Mucosa of rectum (tissue), 2 donors: Measurements from ENCODE around the gene ARHGEF7.

Experiments
- H3K27ac ChIP-seq, 2 donors: one replicate each; pipeline ENCODE4 v1.7.0; 2013; ENCODE audit warnings: inconsistent platforms in 2 of 2, low read depth in 2 of 2, low read length in 2 of 2
- H3K27me3 ChIP-seq, 2 donors: one replicate each; pipeline ENCODE4 v1.7.0; 2013; ENCODE audit warnings: low read length in 2 of 2; ENCODE audit not compliant: control insufficient read depth in 2 of 2, insufficient read depth in 2 of 2
- H3K36me3 ChIP-seq, 2 donors: one replicate each; pipeline ENCODE4 v1.7.0; 2013; ENCODE audit warnings: low read length in 2 of 2; ENCODE audit not compliant: control insufficient read depth in 2 of 2, insufficient read depth in 2 of 2
- H3K4me1 ChIP-seq, 2 donors: one replicate each; pipeline ENCODE4 v1.7.0; 2013; ENCODE audit warnings: low read length in 2 of 2, mild to moderate bottlenecking in 1 of 2; ENCODE audit not compliant: control insufficient read depth in 2 of 2, insufficient read depth in 2 of 2
- H3K4me3 ChIP-seq, 2 donors: one replicate each; pipeline ENCODE4 v1.7.0; 2013; ENCODE audit warnings: low read length in 2 of 2
- H3K9ac ChIP-seq, 2 donors: one replicate each; pipeline ENCODE4 v1.7.0; 2013; ENCODE audit warnings: low read length in 2 of 2, low read depth in 1 of 2, mild to moderate bottlenecking in 1 of 2
- H3K9me3 ChIP-seq, 2 donors: one replicate each; pipeline ENCODE4 v1.7.0; 2013; ENCODE audit warnings: low read length in 2 of 2; ENCODE audit not compliant: control insufficient read depth in 2 of 2
- donor health status: healthy.
- donor health status: Normal muscosa, but diverticular disease.

Gene ARHGEF7

DNA sequence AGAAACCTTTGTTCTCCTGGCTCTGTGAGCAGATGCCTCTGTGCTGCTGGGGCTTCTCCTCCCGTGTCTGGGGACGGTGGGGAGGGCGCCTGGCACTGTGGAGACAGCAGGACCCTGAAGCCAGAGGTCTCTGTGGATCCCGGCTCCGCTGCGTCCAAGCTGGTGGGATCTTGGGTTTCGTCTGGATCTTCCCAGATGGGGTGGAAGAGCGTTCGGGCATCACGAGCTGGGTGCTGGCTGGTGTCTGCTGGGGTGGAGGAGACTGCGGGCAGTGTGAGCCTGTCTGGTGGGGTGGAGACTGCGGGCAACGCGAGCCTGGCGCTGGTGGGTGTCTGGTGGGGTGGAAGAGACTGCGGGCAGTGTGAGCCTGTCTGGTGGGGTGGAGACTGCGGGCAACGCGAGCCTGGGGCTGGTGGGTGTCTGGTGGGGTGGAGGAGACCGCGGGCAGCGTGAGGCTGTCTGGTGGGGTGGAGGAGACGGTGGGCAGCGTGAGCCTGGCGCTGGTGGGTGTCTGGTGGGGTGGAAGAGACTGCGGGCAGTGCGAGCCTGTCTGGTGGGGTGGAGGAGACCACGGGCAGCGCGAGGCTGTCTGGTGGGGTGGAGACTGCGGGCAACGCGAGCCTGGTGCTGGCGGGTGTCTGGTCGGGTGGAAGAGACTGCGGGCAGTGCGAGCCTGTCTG, 211.0 kb downstream of the ARHGEF7 start:
- no peaks in the 10 kb centered on the region for H3K4me1 ChIP-seq
- H3K9ac ChIP-seq: no peak overlapping the region
- H3K9me3 ChIP-seq: no peaks in the 10 kb centered on the region
- H3K36me3 ChIP-seq: no peaks in the 10 kb centered on the region
- H3K27me3 ChIP-seq: no peaks in the 10 kb centered on the region
- no peak overlapping the region for H3K4me3 ChIP-seq
- H3K27ac ChIP-seq: no peak overlapping the region

- H3K27ac ChIP-seq: no peak overlapping the region
- no peaks in the 10 kb centered on the region for H3K27me3 ChIP-seq
- H3K4me1 ChIP-seq: no peaks in the 10 kb centered on the region
- H3K9ac ChIP-seq: no peak overlapping the region
- no peaks in the 10 kb centered on the region for H3K9me3 ChIP-seq
- no peak overlapping the region for H3K4me3 ChIP-seq
- no peaks in the 10 kb centered on the region for H3K36me3 ChIP-seq
Measured at GRCh38 chr13:111326621-111326965, 211.5 kb downstream of the ARHGEF7 start.

- Histone ChIP-seq H3K27me3 (no peaks in the 10 kb centered on the region), H3K27ac (no peak overlapping the region), H3K9ac (no peak overlapping the region), H3K4me1 (no peaks in the 10 kb centered on the region), H3K4me3 (no peak overlapping the region), H3K36me3 (no peaks in the 10 kb centered on the region), H3K9me3 (no peaks in the 10 kb centered on the region)
Measured at GRCh38 chr13:111326981-111327642, 212.0 kb downstream of the ARHGEF7 start.

DNA sequence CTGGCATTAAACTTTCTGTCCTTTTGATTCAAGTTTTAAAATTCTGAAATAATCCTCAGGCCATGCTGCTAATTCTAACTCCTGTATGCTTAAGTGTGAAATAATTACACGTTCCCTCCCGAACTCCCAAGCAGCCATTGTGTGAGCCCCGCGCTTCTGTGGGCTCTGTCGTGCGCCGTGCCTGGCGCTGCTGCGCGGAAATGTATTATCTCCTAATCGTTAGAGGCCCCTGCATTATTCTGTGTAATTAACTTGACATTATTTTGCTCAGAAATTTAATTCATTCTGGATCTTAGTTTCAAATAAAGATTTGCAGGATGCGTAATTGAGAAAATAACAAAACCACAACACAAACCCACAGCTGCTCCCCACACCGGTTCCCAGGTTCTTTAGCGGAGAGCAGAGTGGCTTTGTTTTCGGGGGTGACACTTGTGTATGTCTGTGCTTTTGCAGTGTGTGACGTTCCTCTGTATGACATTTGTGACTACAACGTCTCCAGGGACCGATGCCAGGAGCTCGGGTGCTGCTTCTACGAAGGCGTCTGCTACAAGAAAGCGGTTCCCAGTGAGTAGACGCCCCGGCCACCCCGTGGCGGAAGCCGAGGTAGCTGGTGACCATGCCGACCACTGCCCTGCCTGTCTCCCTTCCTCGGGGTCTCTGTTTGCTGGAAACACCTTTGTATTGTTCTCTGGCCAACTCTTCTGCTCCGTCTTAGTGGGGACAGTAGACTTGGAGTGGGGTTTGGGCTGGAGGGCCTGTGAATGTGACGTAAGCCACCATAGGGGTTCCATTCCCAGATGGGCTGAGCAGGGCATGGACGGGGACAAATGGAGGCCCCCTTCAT, 212.8 kb downstream of the ARHGEF7 start:
- Histone ChIP-seq H3K27me3 (no peaks in the 10 kb centered on the region), H3K9ac (no peak overlapping the region), H3K27ac (no peak overlapping the region), H3K36me3 (no peaks in the 10 kb centered on the region), H3K9me3 (no peaks in the 10 kb centered on the region), H3K4me3 (no peak overlapping the region), H3K4me1 (no peaks in the 10 kb centered on the region)

DNA sequence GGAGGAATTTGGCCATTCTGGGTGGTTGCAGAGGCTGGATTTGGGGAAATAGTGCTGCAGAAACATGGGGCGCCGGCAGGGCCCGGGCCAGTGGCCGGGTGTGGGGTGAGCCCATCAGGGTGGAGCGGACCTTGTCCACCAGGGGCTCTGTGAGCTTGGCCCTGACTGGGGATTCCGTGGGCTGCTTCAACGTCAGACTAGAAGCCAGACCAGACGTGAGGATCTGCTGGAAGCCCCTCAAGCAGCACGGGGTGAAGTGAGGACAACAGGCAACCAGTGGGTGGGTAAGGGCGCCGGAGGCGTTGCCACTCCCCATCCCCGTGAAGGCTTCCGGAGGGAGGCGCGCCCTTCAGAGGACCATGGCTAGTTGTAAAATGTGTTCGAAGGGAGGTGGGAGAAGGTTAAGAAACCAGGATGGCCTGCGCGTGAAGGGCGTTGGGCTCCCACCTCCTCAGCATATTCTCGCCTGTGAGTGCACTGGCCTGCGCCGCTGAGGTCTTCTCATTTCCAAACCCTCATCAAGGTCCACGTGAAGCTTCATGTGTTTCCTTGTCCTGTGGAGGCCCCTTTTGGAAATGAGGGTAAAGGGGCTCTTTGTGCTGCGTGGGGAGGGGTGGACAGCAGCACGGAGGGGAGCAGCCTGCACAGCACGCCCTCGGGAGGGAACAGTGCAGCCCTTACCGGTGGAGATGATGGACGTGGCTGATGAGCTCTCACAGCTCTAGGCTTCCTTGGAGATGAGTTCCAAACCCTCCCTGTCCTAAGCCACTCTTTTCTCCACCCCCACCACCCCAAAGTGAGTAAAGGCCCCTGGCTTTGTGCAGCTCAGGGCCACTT, 213.7 kb downstream of the ARHGEF7 start:
- no peak overlapping the region for H3K4me3 ChIP-seq
- H3K4me1 ChIP-seq: no peaks in the 10 kb centered on the region
- no peaks in the 10 kb centered on the region for H3K27me3 ChIP-seq
- no peak overlapping the region for H3K27ac ChIP-seq
- no peak overlapping the region for H3K9ac ChIP-seq
- no peaks in the 10 kb centered on the region for H3K9me3 ChIP-seq
- no peaks in the 10 kb centered on the region for H3K36me3 ChIP-seq

GRCh38 chr13:111329641-111330040, 214.5 kb downstream of the ARHGEF7 start:
- Histone ChIP-seq H3K4me1 (no peaks in the 10 kb centered on the region), H3K36me3 (no peaks in the 10 kb centered on the region), H3K4me3 (no peak overlapping the region), H3K9me3 (no peaks in the 10 kb centered on the region), H3K9ac (no peak overlapping the region), H3K27ac (no peak overlapping the region), H3K27me3 (no peaks in the 10 kb centered on the region)

- Histone ChIP-seq H3K9ac (no peak overlapping the region), H3K27ac (no peak overlapping the region), H3K36me3 (no peaks in the 10 kb centered on the region), H3K27me3 (no peaks in the 10 kb centered on the region), H3K4me1 (no peaks in the 10 kb centered on the region), H3K9me3 (no peaks in the 10 kb centered on the region), H3K4me3 (no peak overlapping the region)
Measured at GRCh38 chr13:111330066-111330610, 215.0 kb downstream of the ARHGEF7 start.

DNA sequence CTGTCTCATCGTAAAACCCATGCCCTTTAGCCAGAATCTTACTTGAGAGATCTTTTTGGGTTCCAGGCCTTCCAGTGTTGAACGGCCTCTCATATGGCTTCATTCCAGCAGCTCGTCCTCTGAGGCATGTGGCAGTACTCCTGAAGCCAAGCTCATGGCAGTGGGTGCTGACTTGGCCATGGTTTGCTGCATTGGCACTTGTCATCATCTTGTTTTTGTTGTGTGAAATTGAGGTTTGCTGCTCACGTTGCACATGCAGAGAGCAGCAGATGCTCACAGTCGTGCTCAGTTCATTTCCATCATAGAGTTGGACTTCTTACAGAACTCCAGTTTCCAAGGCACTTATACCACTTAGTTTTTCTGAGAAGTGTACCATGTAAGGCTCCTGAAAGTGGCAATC, 220.2 kb downstream of the ARHGEF7 start:
- no peak overlapping the region for H3K9ac ChIP-seq
- no peak overlapping the region for H3K4me3 ChIP-seq
- H3K27me3 ChIP-seq: no peaks in the 10 kb centered on the region
- H3K4me1 ChIP-seq: no peaks in the 10 kb centered on the region
- H3K9me3 ChIP-seq: no peaks in the 10 kb centered on the region
- no peak overlapping the region for H3K27ac ChIP-seq
- H3K36me3 ChIP-seq: no peaks in the 10 kb centered on the region

DNA sequence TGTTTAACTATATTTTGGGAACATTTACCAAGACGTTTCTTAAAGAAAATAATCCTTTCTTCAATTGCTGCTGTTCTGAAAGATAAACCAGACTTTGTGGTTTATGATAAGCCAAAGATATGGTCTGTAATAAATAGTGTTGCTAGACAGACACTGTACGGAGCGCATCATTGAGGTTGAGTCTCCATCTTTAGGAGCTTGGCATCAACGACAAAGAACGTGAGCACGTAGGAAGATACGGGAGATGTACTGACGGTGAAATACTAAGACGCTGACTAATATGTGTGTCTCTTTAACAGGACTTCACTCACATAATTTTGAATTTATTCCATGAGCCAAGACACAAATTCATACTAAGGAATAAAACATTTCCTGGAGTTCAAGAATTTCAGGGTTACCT, 221.6 kb downstream of the ARHGEF7 start:
- Histone ChIP-seq H3K27ac (no peak overlapping the region), H3K4me3 (no peak overlapping the region), H3K4me1 (no peaks in the 10 kb centered on the region), H3K36me3 (no peaks in the 10 kb centered on the region), H3K9me3 (no peaks in the 10 kb centered on the region), H3K27me3 (no peaks in the 10 kb centered on the region), H3K9ac (no peak overlapping the region)
